Stomach (tissue), 4 donors: ENCODE results near the gene EGLN2.
"Not testable (repeated sequence)": the region's sequence is repeated elsewhere in the genome, so short reads cannot be mapped to it uniquely, and the experiment has no call there.

ENCODE experiments used
- POLR2A ChIP-seq, 4 donors: fragments of 450-650 bp; IDR thresholded peaks; one replicate each; pipeline ENCODE4 v1.6.1; 2016; ENCODE audit warnings: antibody characterized with exemption in 4 of 4, control low read depth in 2 of 4, mild to moderate bottlenecking in 1 of 4, moderate library complexity in 1 of 4
- POLR2AphosphoS5 ChIP-seq, 3 donors: sonication (generic); formaldehyde crosslinking; IDR thresholded peaks; one replicate each; pipeline ENCODE4 v1.6.1; 2016; ENCODE audit warnings: antibody characterized with exemption in 3 of 3
- TF ChIP-seq, protein P1 (sequence below), 7 experiments: fragments of 450-650 bp in 4 of 7; fragments of 200-600 bp in 3 of 7; sonication (generic) in 3 of 7; IDR thresholded peaks; one replicate each; pipeline ENCODE4 v1.5.1; 2016 to 2019; ENCODE audit warnings: antibody characterized with exemption in 7 of 7, control low read depth in 2 of 7, mild to moderate bottlenecking in 1 of 7

DNA sequence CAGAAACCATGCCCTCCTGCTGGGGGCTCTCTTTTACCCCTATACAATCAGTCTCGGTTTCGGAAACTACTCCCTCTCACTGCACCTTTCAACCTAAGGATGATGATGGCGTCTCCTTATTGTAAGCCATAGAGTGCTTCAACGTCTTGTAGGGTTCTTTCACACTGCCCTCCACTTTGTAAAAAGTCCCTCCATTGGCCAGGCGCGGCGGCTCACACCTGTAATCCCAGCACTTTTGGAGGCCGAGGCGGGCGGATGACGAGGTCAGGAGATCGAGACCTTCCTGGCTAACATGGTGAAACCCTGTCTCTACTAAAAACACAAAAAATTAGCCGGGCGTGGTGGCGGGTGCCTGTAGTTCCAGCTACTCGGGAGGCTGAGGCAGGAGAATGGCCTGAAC, 31.8 kb downstream of the EGLN2 start:
- not testable (repeated sequence) for TF ChIP-seq POLR2A, POLR2AphosphoS5 (IDR thresholded peaks at IDR 0.05)
- TF ChIP-seq, protein P1, sequence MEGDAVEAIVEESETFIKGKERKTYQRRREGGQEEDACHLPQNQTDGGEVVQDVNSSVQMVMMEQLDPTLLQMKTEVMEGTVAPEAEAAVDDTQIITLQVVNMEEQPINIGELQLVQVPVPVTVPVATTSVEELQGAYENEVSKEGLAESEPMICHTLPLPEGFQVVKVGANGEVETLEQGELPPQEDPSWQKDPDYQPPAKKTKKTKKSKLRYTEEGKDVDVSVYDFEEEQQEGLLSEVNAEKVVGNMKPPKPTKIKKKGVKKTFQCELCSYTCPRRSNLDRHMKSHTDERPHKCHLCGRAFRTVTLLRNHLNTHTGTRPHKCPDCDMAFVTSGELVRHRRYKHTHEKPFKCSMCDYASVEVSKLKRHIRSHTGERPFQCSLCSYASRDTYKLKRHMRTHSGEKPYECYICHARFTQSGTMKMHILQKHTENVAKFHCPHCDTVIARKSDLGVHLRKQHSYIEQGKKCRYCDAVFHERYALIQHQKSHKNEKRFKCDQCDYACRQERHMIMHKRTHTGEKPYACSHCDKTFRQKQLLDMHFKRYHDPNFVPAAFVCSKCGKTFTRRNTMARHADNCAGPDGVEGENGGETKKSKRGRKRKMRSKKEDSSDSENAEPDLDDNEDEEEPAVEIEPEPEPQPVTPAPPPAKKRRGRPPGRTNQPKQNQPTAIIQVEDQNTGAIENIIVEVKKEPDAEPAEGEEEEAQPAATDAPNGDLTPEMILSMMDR (IDR thresholded peaks at IDR 0.05) = not testable (repeated sequence)
